Astrocyte of the hippocampus (primary cell): Measurements from ENCODE around the gene SLC25A44.
"Not testable (repeated sequence)": the region's sequence is repeated elsewhere in the genome, so short reads cannot be mapped to it uniquely, and the experiment has no call there.

Experiments
- DNase-seq: peaks from one replicate; pipeline ENCODE4 v3.0.0; 2011; ENCODE audit warnings: low read depth, low spot score

SLC25A44 gene

DNA sequence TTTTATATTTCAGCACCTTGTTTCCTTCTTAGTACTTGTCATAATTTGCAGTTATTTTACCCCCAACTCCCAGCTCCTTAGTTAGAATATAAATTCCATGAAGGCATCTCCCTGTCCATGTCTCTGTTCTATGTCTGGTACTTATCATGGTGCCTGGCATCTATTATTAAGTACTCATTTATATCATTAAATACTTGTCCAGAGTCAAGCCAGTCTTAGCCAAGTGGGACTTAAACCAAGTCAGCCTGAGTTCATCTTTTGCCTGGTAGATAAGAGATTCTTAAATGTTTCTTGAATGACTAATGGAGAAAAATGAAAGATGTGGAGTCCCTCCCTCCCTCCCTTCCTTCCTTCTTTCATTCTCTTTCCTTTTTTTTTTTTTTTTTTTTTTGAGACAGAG, 9.4 kb downstream of the SLC25A44 start:
- peak; percentile 13 for DNase-seq

DNA sequence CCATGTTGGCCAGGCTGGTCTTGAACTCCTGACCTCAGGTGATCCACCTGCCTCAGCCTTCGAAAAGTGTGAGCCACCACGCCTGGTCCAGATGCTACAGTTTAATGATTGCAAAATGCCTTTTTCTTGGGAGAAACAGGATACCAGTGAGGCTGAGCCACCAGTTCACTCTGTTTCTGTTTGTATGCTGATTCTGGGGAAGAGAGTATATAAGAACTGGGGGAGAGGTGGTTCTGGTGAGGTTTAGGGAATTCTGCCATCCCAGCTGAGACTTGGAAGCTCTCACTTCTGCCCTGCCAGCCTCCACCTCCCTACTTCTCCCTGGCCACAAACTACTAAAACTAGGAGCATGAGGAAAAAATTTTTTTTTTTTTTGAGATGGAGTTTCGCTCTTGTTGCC, 10.8 kb downstream of the SLC25A44 start:
- DNase-seq: no peak

DNA sequence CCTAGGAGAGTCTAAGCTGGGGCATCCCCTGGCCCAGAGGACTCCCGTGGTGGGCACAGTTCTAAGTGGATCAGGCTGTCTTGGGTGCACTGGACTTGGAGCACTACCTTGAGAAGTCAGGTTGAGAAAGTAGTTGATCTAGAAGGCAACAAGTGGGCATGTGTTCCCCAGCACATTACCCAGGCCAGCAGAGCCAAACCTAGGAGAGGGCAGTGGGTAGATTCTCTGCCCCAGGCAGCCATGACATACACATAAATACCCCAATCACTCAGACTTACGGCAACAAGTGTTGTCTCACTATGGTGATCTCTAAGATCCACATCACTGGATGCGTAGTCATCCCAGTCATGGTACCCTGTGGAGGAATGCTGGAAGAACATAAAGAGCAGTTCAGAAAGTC, 17.3 kb downstream of the SLC25A44 start:
- DNase-seq: no peak

DNA sequence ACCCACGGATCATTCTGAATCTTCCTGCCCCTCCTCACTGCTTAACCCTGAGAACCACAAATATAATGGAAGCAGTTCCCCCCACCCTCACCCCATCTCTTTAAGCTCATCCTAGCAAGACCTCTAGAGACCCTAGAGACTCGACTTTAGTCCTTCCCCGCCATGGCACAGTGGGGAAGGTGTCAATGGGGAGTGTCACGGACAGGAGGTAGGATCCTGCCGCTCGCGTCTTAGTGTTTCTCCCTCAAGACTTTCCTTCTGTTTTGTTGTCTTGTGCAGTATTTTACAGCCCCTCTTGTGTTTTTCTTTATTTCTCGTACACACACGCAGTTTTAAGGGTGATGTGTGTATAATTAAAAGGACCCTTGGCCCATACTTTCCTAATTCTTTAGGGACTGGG, 18.2 kb downstream of the SLC25A44 start:
- DNase-seq: no peak

DNA sequence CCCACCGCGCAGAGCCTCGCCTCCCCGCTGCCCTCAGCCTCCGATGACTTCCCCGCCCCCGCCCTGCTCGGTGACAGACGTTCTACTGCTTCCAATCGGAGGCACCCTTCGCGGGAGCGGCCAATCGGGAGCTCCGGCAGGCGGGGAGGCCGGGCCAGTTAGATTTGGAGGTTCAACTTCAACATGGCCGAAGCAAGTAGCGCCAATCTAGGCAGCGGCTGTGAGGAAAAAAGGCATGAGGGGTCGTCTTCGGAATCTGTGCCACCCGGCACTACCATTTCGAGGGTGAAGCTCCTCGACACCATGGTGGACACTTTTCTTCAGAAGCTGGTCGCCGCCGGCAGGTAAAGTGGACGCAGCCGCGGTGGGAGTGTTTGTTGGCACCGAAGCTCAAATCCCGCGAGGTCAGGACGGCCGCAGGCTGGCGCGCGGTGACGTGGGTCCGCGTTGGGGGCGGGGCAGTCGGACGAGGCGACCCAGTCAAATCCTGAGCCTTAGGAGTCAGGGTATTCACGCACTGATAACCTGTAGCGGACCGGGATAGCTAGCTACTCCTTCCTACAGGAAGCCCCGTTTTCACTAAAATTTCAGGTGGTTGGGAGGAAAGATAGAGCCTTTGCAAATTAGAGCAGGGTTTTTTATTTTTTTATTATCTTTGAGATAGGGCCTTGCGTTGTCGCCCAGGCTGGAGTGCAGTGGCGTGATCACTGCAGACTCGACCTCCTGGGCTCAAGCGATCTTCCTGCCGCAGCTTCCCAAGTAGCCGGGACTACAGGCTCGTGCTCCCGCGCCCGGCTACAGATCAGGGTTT, 19.1 kb downstream of the SLC25A44 start, which contains the start of gene PMF1:
Gene PMF1 (plus strand): TSS at position 175 of the 811 bp plus-strand sequence. CDS start 9 bp downstream, at position 184.
- peak; percentile 99 for DNase-seq

DNA sequence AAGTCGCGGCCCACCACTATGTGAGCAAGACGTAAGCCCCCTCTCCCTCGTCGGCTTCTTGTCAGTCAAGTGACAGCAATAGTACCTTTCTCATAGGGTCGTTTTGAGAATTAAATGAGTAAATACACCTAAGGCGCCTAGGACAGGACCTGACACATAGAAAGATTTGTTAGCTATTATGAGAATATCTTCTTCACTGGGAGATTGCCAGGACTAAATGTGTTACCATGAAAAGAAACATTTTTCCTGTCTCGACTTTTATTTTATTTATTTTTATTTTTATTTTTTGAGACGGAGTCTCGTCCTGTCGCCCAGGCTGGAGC, 19.7 kb downstream of the SLC25A44 start:
- no peak for DNase-seq

DNA sequence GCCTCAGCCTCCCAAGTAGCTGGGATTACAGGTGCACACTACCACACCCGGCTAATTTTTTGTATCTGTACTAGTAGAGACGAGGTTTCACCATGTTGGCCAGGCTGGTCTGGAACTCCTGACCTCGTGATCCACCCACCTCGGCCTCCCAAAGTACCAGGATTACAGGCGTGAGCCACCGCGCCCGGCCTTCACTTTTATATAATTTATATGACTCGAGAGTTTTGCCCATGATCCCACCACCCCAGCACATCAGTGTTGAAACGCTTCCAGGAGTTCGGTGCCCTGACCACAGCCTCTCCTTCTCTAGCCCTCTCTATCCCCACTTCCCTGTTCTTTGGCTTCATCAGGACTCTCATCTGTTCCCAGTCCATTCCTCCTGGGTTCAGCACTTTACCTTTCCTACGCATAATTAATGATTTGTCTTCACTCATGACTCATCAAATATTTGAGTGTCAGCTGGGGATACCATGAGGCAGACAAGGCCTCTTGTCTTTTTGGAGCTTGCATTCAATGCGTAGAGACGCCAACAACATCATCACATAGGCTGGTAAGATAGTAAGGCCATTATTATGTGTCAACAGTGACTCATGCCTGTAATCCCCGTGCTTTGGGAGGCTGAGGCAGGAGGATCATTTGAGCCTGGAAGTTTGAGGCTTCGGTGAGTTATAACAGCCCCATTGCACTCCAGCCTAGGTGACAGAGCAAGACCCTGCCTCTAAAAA, 20.3 kb downstream of the SLC25A44 start:
- peak; percentile 58 for DNase-seq

DNA sequence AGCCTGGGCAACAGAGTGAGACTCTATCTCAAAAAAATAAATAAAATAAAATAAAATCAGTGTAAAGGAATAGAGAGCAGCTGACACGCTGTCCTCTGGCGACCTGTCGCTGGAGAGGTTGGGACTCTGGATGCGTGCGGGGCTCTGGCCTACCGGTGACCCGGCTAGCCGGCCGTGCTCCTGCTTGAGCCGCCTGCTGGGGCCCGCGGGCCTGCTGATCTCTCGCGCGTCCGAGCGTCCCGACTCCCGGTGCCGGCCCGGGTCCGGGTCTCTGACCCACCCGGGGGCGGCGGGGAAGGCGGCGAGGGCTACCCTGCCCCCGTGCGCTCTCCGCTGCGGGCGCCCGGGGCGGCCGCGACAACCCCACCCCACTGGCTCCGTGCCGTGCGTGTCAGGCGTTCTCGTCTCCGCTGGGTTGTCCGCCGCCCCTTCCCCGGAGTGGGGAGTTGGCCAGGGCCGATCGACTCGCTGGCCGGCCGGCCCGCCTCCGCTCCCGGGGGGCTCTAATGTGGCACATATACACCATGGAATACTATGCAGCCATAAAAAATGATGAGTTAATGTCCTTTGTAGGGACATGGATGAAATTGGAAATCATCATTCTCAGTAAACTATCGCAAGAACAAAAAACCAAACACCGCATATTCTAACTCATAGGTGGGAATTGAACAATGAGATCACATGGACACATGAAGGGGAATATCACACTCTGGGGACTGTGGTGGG, 22.6 kb downstream of the SLC25A44 start:
- not testable (repeated sequence) for DNase-seq

DNA sequence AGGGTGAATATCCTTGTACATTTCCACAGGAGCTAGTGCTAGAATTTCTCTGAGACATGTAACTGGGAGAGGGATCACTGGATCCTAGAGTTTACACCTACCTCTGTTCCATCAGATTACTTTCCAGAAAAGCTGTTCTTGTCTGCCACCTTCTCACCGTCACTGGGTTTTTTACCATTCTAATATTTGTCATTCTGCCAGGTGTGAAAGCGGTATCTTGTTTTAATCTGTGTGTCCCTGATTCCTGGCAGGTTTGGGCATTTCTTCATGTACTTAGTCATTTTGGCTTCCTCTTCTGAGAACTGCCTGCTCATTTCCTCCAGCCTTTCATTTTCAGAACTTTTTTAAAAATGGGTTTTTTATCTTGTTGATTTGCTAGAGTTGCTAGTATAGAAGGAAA, 24.0 kb downstream of the SLC25A44 start:
- DNase-seq: peak; percentile 33

DNA sequence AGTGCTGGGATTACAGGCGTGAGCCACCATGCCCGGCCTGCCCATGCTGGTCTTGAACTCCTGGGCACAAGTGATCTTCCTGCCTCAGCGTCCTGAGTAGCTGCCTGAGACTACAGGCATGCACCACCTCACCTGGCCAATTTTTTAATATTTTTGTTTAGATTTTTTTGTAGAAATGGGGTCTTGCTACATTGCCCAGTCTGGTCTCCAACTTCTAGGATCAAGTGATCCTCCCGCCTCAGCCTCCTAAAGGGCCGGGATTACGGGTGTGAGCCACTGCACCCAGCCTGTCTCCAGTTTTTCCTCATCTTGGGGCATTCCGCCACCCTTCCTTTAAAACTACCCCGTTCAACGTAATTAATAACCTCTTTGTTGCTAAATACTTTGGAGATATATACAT, 26.3 kb downstream of the SLC25A44 start:
- DNase-seq: no peak

DNA sequence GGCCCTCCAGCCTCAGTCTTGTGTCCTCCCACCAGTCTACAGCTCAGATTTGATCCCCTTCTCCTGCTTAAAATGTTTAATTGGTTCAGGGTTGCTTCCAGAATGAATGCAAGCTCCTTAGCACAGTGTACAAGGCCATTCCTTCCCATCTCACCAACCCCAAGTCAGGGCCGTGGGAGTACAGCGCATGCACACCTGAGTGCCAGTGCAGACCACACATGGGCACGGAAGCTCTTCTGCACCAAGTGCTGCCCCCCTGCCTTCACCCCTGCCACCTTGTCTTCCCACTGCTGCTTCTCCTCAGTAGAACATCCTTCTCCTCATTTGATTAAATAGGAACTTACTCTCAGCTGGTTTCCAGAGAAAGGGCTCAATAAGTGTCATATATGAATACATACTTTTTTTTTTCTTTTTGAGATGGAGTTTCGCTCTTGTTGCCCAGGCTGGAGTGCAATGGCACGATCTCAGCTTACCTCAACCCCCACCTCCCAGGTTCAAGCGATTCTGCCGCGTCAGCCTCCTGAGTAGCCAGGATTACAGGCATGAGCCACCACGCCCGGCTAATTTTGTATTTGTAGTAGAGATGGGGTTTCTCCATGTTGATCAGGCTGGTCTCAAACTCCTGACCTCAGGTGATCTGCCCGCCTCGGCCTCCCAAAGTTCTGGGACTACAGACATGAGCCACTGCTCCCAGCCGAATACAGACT, 28.2 kb downstream of the SLC25A44 start:
- DNase-seq: no peak

DNA sequence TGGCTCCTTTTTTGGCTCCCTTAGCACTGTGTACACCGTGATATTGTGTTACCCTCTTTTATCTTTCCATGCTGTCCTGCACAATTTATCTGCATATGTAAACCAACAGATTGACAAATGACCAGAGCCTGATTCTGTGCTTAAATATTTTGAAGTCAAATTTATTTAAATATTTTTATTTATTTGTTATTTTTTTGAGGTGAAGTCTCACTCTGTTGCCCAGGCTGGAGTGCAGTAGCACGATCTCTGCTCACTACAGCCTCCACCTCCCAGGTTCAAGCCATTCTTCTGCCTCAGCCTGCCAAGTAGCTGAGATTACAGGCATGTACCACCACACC, 31.7 kb downstream of the SLC25A44 start:
- DNase-seq: no peak

DNA sequence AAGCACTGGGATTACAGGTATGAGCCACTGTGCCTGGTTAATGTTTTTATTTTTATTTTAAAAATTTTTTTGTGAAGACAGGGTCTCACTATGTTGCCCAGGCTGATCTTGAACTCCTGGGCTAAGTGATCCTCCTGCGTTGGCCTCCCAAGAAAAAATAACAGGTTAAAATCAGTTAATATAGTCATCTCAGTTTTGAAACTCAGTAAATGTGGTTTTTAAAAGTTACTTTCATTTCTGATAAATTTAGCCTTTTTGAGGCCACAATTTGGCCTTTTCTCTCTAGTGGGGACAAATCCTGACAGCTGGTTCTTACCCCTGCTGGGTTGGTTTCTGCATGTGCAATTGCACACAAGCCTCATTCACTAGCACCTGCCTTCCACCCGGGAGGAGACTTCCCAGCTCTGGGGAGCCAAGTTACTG, 32.2 kb downstream of the SLC25A44 start:
- no peak for DNase-seq

DNA sequence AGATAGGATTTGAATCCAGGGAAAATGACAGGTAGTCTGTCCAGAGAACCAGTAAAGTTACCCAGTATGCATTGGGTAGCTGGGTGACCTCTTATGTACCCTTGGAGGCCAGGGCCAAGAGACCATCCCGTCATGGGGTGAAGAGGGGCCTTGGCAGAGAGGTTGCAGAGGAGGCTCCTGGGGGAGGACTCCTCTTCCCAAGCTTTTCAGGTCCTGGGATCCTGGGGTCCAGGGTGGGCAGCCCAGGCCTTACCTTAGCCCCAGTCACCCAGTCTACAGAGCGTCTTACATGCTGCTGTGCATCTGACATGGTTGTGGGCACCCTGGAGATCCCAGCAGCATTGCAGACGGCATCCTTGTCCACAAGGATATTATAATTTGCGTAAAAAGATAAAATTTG, 32.9 kb downstream of the SLC25A44 start:
- DNase-seq: no peak

DNA sequence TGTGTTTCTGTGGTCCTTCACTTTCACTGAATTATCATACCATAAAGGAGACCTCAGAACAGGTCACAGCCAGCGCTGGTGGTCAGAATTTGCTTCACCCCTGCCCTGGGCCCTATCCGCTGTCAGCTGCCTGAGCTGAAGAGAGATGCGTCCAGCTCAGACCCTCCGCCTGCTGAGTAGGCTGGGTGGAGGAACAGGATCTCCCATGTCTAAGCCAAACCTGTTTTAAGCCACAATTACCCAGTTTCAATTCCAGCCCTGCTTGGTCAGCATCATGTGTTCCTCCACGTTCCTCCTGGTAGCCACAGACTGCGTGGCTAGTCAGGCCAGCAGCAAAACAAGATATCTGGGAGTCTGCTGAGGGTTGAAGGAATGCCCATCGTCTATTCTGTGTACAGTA, 34.6 kb downstream of the SLC25A44 start:
- DNase-seq: no peak

DNA sequence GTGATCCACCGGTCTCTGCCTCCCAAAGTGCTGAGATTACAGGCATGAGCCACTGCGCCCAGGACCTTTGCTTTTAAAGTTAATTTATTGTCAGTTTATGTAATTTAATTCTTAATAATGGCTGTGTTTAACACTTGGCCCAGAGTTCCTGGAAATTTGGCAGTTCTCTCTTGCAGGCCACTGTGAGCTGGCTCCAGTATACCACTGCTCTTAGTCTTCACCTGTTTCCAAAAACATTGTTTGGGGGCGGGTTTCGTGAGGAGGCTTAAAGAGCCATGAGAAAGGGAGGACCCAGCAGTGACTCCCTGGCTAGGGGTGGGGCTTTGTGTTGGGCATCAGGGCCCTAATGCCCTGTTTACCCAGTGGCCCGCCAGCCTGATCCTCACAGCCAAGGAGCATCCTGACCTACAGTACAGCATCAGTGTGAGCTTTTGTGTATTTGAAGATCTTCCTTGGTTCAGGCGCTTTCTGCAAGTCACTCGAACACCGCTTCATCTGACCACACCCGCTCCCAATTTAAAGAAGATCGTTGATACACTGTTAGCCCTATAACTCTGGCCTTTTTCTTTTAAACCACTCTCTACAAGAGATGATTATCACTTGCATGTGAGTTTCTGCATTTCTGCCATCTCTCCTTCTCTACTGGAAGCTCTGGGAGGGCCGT, 36.0 kb downstream of the SLC25A44 start:
- DNase-seq: no peak

DNA sequence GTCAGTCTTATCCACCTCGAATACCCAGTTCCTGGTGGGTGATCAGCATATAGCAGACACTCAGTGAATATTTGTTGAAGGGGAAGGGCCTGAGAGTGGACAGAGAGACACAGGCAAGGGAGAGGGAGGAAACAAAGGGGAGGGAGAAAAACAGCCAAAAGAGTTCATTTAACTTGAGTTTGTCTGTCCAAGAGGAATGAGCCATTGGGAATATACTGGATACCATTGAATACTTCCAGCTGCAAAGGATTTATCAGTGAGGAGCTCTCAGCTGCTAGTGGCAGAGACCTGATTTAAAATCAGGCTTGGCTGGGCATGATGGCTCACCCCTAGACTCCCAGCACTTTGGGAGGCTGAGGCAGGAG, 36.6 kb downstream of the SLC25A44 start:
- no peak for DNase-seq

DNA sequence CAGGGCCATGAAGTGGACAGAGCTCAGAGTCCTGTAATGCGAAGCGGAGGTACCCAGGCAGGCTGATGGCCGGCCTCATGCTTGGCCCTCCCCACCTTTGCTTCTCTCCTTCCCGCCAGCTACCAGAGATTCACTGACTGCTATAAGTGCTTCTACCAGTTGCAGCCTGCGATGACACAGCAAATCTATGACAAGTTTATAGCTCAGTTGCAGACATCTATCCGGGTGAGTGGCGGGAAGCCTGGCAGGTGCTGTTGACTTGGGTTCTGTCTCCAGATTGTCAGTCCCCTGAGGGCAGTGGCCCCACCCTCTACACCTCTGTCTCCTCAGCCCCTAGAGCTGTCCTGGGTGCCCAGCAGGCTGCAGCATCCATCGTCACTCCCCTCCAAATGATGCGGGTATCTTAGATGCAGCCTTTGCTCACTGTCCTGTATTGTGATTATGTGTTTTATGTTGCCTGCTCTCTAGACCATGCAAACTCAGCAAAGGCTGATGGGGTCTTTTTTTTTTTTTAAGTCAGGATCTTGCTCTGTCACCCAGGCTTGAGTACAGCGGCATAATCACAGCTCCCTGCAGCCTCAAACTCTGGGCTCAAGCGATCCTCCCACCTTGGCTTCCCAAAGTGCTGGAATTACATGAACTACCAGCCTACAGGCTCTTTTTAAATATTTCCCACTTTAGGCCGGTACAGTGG, 38.4 kb downstream of the SLC25A44 start:
- no peak for DNase-seq

DNA sequence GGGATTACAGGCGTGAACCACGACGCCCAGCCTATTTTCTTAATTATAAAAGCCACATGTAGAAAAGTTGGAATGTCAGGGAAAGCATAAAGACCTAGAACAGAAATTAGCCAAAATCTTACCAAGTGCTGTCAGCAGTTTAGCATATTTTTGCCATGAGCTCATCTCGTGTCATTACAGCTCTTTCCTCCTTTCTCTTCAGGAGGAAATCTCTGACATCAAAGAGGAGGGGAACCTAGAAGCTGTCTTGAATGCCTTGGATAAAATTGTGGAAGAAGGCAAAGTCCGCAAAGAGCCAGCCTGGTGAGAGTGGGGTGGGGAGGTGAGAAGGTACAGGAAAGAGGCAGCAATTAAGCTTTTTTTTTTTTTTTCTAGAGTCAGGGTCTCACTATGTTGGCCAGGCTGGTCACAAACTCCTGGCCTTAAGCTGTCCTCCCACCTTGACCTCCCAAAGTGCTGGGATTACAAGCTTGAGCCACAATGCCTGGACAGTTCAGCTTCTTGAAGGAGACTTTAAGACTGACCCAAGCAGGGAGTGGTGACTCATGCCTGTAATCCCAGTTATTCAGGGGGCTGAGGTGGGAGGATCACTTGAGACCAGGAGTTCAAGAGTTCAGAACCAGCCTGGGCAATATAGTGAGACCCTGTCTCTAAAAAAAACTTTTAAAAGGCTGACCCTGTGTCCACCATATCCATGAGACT, 39.7 kb downstream of the SLC25A44 start:
- peak; percentile 85 for DNase-seq

DNA sequence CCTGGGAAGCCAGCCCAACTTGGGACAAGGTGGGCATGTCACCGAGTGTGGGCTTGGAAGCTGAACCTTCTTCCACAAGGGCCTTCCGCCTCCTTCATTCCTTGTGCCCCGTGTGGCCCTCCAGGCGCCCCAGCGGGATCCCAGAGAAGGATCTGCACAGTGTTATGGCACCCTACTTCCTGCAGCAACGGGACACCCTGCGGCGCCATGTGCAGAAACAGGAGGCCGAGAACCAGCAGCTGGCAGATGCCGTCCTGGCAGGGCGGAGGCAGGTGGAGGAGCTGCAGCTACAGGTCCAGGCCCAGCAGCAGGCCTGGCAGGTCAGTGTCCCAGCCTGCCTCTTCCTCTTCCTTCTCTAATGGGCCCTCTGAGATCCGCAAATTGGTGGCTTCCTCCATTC, 42.3 kb downstream of the SLC25A44 start:
- no peak for DNase-seq
